GM04503 (cell line): Measurements from ENCODE around the gene ALPG.
"Not testable (repeated sequence)": the region's sequence is repeated elsewhere in the genome, so short reads cannot be mapped to it uniquely, and the experiment has no call there.

Source experiments
- DNase-seq: peaks from one replicate; pipeline ENCODE4 v3.0.0-alpha.2; 2012; ENCODE audit warnings: low read depth

ALPG gene

GRCh38 chr2:232440220-232441018, 33.8 kb downstream of the ALPG start:
- not testable (repeated sequence) for DNase-seq

- no peak for DNase-seq
Observed at GRCh38 chr2:232441147-232441651, 34.6 kb downstream of the ALPG start.

- not testable (repeated sequence) for DNase-seq
Observed at GRCh38 chr2:232441922-232442321, 35.3 kb downstream of the ALPG start.

GRCh38 chr2:232442431-232442830, 35.8 kb downstream of the ALPG start:
- DNase-seq = not testable (repeated sequence)

GRCh38 chr2:232443047-232443446, 36.4 kb downstream of the ALPG start:
- DNase-seq = not testable (repeated sequence)

- not testable (repeated sequence) for DNase-seq
Observed at GRCh38 chr2:232443669-232444408, 37.2 kb downstream of the ALPG start.

GRCh38 chr2:232444409-232445148, 37.9 kb downstream of the ALPG start:
- no peak for DNase-seq

- DNase-seq = not testable (repeated sequence)
Observed at GRCh38 chr2:232445149-232445885, 38.7 kb downstream of the ALPG start.

- not testable (repeated sequence) for DNase-seq
Observed at GRCh38 chr2:232446266-232446777, 39.7 kb downstream of the ALPG start.

- no peak for DNase-seq
Observed at GRCh38 chr2:232447091-232447620, 40.5 kb downstream of the ALPG start.

- DNase-seq = no peak
Observed at GRCh38 chr2:232447638-232448303, 41.1 kb downstream of the ALPG start.

GRCh38 chr2:232448304-232448690, 41.7 kb downstream of the ALPG start:
- no peak for DNase-seq

GRCh38 chr2:232449964-232450363, 43.3 kb downstream of the ALPG start:
- no peak for DNase-seq

GRCh38 chr2:232451645-232452044, 45.0 kb downstream of the ALPG start:
- DNase-seq = not testable (repeated sequence)

GRCh38 chr2:232454630-232455029, 48.0 kb downstream of the ALPG start:
- DNase-seq = no peak

GRCh38 chr2:232455426-232456255, 49.0 kb downstream of the ALPG start, which contains the start of gene ALPI:
TSS of gene ALPI (plus strand) at chr2:232456153. CDS start at chr2:232456200, 47 bp downstream.
- DNase-seq = no peak

GRCh38 chr2:232456296-232457120, 49.9 kb downstream of the ALPG start:
- DNase-seq = no peak
